HG03460 (cell line): ENCODE measurements around the gene CDS2.

Experiments
- ATAC-seq: cut with Tn5 transposase; IDR thresholded peaks from one replicate; pipeline ENCODE4 v1.9.1; 2021; ENCODE audit not compliant: unreplicated experiment

Gene CDS2

DNA sequence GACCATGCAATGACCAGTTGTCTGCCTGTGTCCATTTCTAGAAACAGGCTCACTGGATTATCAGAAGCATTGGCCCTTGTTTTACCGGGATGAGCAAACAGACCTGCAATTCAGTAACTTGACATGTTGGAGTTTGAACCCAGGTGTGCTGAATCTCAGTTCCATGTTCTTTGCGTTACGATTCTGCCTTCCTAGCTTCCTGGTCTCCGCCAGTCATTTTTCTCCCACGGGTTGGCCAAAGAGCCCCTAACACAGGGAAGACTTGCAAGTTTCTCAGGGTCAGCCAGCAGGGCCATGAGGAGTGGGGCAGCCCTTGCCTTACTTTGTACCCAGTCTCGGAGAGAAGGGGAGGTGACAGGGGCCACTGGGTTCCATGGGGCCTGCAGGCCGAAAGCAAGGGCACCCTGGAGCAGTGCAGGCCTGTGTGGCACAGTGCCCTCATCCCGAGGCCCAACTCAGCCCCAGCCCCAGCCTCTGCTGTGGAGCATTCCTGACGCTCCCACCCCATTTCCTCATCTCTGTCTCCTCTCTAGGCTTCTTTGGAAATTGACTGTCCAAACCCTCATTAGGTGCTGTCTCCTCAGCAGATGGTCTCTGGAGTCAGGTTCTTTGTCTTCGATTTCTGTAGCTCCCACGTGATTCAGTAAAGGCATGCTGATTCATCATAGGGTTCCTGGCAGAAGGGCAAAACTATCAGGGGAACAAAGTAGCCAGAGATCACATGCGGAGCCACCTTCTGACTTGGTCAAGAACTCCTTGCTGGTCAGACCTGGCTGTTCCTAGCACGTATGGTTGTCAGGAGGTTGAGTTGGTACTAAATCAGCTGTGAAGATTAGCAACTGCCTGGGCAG, 23.6 kb downstream of the CDS2 start:
- ATAC-seq = no peak

DNA sequence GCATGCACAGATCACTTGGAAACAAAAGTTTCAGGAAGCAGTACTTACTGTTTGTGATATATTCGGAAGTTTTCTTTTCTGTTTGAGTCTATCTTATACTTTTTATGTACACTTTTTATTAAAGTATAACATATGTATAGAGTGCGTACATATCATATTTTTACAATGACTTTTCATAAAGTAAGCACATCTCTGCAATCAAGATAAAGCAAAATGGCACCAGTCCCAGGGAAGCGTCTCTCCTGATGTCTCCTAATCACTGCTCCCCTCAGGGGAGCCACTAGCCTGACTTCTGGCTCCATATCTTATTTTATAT, 26.3 kb downstream of the CDS2 start:
- no peak for ATAC-seq

GRCh38 chr20:5153612-5154542, 27.1 kb downstream of the CDS2 start:
- no peak for ATAC-seq

DNA sequence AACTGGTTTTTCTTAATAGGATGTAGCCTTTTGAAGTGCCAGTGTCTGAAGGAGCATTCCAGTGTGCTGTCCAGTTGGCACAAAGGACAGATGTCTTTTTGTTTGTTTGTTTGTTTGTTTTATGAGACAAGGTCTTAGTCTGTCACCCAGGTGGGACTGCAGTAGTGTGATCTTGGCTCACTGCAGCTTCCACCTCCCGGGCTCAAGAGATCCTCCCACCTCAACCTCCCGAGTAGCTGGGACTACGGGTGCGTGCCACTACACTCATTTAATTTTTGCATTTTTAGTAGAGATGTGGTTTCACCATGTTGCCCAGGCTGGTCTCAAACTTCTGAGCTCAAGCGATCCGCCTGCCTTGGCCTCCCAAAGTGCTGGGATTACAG, 27.7 kb downstream of the CDS2 start:
- no peak for ATAC-seq

DNA sequence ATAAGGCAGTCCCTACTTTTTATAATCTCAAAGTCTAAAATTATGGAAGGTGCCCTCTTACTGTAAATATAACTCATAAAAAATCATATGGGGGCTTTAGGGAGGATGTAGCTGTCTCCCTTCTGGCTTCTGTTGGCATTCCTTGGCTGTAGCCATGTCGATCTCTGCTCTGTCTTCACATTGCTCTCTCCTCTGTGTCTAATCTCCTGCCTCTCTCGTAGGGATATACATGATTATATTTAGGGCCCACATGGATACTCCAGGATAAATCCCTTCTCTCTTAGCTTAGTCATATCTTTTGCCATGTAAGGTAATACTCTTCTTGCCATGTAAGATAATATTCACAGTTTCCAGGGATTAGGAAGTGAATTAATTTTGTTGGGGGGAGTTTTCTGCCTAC, 28.6 kb downstream of the CDS2 start:
- no peak for ATAC-seq

DNA sequence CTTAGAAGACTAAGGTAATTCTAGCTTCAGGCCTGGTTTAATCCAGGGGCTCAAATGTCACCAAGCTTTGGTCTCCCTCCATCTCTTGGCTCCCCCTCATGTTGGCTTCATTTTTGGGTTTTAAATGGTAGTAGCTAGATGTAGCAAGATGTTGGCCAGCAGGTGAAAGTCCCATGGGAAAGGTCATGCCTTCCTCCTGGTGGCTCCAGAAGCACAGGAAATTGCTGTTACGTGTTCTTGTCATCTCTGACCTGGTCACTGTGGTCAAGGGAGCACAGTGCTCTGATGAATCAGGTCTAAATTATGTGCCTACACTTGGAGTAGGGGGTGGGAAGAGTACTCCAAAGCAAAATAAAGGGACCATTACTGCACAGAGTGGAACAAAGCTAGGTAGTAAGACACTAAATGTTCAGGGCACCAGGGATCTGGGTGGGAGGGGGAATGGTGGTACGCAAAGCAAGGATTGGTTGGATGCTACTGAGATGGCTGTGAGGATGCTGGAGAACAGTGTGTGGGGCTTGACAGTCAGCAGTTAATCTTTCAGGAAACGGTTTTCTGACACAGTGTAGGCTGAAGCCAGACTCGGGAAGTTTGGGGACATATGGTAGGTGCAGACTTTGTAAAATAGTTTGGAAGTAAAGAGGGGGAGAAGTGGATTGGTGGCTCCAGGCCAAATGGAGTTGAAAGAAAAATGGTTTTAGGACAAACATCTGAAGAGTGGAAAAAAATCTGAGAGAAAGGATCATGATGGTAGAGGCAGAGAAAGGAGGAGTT, 30.1 kb downstream of the CDS2 start:
- ATAC-seq = no peak

GRCh38 chr20:5159928-5160327, 33.1 kb downstream of the CDS2 start:
- ATAC-seq = no peak

GRCh38 chr20:5160882-5161281, 34.1 kb downstream of the CDS2 start:
- no peak for ATAC-seq

DNA sequence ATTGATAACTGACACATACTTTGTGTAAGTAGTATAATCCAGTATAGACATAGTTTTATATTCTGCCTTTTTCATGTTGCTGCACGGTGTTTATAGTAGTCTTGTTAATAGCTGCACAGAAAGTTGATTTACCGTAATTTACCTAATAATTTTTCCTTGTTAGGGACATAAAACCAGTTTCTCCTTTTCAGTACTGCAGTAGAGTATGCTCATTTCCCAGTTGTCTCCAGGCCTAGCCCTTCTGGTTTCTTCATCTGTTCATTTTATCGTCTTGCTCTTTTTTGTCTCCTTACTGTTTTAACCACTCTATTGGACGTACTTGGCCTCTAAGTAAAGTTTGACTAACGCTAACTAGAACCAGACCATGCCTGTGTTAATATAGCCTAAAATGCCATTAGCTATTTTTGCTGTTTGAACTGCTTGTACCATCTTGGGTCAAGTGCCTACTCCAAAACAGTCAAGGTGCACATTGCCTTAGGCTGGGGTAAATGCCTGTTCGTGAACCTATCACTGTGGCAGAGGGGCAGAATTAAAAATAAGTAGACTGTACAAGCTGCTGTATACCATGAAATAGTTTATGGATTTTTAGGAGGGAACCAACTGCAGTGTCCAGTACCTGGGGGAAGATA, 34.8 kb downstream of the CDS2 start:
- no peak for ATAC-seq

- no peak for ATAC-seq
These were observed 38.1 kb downstream of the CDS2 start for GRCh38 chr20:5164645-5165625.

- ATAC-seq = no peak
These were observed 42.0 kb downstream of the CDS2 start for GRCh38 chr20:5168651-5169396.

DNA sequence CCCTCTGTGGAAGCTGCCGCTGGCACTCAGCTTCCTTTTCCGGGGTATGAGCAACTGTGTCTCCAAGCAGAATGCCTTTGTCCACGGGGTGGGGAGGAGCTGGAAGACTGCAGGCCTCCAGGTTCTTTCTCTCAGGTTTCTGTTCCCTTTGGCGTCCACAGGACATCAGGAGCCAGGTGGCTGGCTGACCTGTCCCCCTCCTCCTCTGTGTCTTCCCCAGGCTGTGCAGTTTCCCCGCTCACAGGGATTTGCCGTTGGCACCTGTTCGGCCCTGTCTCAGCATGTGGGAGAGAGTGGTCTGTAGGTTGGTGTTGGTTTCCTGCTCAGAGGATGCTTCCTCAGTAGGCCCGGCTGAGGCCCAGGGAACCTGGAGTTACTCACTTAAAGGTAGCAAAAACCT, 43.5 kb downstream of the CDS2 start:
- ATAC-seq = no peak

GRCh38 chr20:5171064-5171789, 44.4 kb downstream of the CDS2 start:
- no peak for ATAC-seq

- ATAC-seq = no peak
These were observed 45.0 kb downstream of the CDS2 start for GRCh38 chr20:5171790-5172164.

DNA sequence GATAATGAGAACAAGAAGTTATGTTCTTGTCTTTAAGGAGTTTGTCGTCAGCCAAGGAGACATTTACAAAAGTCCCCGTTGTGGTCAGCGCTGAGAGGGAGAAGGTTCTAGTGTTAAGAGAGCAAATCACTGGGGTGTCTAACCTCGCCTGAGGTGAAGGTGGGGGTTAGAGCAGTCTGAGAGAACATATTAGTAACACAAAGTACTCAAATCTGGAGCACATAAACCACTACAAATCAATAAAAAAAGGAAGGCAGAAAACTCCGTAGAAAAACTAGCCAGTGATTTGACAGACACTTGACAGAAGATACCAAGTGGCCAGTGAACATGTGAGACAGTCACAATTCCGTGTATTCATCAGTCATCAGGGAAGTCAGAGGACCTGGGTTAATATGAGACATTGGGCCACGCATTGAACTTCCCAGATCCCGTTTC, 45.4 kb downstream of the CDS2 start:
- ATAC-seq = no peak

GRCh38 chr20:5172903-5173463, 46.2 kb downstream of the CDS2 start:
- ATAC-seq = no peak

DNA sequence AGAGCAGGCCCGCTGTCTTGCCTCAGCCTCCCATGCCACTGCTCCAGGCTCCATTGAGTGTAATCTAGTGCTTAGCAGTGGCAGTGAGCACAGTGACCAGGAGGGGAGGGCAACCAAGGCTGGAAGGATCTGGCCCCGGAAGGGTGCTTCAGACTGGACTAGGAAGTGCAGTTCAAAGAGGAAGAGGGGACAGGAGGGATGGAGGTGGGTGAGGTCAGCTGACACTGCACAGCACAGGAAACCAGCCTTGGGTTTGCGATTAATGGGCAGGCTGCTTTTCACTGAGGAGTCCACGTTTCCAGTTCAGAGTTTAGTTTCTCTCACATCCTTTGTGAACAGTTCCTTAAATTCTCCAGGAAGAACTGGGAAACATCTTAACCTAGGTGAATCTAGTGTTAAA, 46.9 kb downstream of the CDS2 start:
- ATAC-seq = no peak

DNA sequence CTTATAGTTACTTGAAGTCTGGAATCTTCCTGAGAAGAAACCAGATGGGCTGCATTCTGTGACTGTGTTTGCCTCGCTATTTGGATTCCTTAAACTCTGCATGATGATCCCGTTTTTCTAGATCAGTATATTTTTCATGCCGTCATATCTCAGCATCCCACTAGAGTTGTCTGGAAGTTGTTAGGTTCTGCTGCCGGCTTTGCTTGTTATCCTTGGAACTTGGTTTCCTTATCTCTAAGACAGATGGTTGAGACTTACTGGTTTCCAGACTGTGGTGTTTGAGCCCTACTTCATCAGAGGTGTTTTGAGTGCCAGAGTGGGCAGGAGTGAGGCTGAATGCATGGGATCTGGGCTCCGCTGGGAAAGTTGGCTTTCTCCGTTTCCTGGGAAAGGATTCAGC, 50.3 kb downstream of the CDS2 start:
- no peak for ATAC-seq
